Activated CD4-positive, alpha-beta T cell treated with anti-CD3 and anti-CD28 coated beads, Interleukin-2, amount 50 U/mL, for 1 hour (primary cell): ENCODE data around the gene RABGGTA.
"Not testable (repeated sequence)": the region's sequence is repeated elsewhere in the genome, so short reads cannot be mapped to it uniquely, and the experiment has no call there.

Experiments used
- DNase-seq: peaks from one replicate; pipeline ENCODE4 v3.0.0-alpha.2; 2020

Gene RABGGTA

GRCh38 chr14:24260026-24260779 lies 11.2 kb downstream of the RABGGTA start:
- DNase-seq = no peak

GRCh38 chr14:24259282-24260025 lies 11.9 kb downstream of the RABGGTA start:
- DNase-seq = no peak

- DNase-seq = no peak
These were observed 12.7 kb downstream of the RABGGTA start for GRCh38 chr14:24258548-24259265.

- no peak for DNase-seq
These were observed 13.3 kb downstream of the RABGGTA start for GRCh38 chr14:24258119-24258518.

GRCh38 chr14:24256960-24257359 lies 14.4 kb downstream of the RABGGTA start:
- no peak for DNase-seq

GRCh38 chr14:24255931-24256711 lies 15.3 kb downstream of the RABGGTA start:
- no peak for DNase-seq

- no peak for DNase-seq
These were observed 16.0 kb downstream of the RABGGTA start for GRCh38 chr14:24255438-24255837.

- no peak for DNase-seq
These were observed 16.6 kb downstream of the RABGGTA start for GRCh38 chr14:24254630-24255392.

- DNase-seq = no peak
These were observed 17.5 kb downstream of the RABGGTA start for GRCh38 chr14:24253936-24254335.

GRCh38 chr14:24252289-24253124 lies 18.9 kb downstream of the RABGGTA start:
- no peak for DNase-seq

- no peak for DNase-seq
These were observed 19.5 kb downstream of the RABGGTA start for GRCh38 chr14:24251880-24252288.

- no peak for DNase-seq
These were observed 21.0 kb downstream of the RABGGTA start for GRCh38 chr14:24250354-24250753.

GRCh38 chr14:24249230-24250021 lies 22.0 kb downstream of the RABGGTA start:
- no peak for DNase-seq

- DNase-seq = no peak
These were observed 24.0 kb downstream of the RABGGTA start for GRCh38 chr14:24247422-24247821.

- DNase-seq = peak; percentile 6
These were observed 24.6 kb downstream of the RABGGTA start for GRCh38 chr14:24246765-24247212.

GRCh38 chr14:24245350-24245749 lies 26.0 kb downstream of the RABGGTA start:
- not testable (repeated sequence) for DNase-seq

- no peak for DNase-seq
These were observed 28.0 kb downstream of the RABGGTA start for GRCh38 chr14:24243336-24243836.

- DNase-seq = peak; percentile 94
These were observed 29.5 kb downstream of the RABGGTA start for GRCh38 chr14:24241829-24242443.
